NCI-H226 (cell line): ENCODE results near the gene OR12D1.

ENCODE experiments used
- DNase-seq: peaks from one replicate; pipeline ENCODE4 v3.0.0-alpha.2; 2015

OR12D1 gene

DNA sequence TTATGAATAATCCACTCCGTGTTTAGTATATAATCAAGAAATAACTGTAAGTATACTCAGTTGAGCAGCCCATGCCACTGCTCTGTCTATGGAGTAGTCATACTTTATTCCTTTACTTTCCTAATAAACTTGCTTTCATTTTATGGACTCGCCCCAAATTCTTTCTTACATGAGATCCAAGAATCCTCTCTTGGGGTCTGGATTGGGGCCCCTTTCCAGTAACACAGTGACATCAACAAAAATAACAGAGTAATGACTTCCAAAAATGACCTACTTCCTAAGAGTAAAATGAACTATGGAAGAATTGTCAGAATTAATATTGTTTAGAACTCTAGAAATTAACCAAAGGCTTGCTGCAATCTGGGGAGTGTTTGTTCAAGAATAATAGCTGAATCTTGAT lies 51.1 kb downstream of the OR12D1 start:
- DNase-seq: no peak

DNA sequence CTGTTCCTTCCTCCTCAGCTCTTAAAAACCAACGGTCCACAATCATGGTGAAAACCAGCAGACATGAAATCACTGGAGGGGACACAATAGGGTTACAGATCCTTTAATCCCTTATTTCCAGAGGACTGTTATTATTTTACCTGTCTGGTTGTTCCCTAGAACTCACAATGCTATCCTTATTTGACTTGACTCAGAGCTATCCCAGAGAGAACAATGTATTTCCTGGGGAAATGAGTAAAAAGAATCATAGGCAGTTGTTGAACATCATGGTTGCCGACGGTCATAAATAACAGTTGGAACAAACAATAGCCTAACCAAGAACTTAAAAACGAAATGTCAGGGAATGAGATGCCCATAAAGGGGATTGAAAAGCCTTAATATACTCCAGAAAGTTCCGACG lies 51.5 kb downstream of the OR12D1 start:
- DNase-seq: no peak
